Activated CD4-positive, alpha-beta memory T cell treated with anti-CD3 and anti-CD28 coated beads, Interleukin-2, amount 10 ng/mL, durations not matched to agents 7 days and 5 days (primary cell): ENCODE measurements around the gene WDR35. TPM values are rescaled to one million over a fixed set of nuclear protein-coding genes. Genes with fewer than 3 reads are reported as not detected.

Experiments used
- CTCF ChIA-PET: fragments of 350-600 bp; sonication (Branson Sonifier 250); formaldehyde crosslinking; loops from one replicate; lab custom pipeline; 2021; ENCODE audit warnings: antibody characterized with exemption, inconsistent platforms; lab: Charles Lee
- POLR2A ChIA-PET: fragments of 350-600 bp; sonication (Branson Sonifier 250); formaldehyde crosslinking; loops from one replicate; lab custom pipeline; 2021; ENCODE audit warnings: antibody characterized with exemption; lab: Charles Lee
- DNase-seq: peaks from one replicate; pipeline ENCODE4 v3.0.0-alpha.2; 2020
- H3K27ac Mint-ChIP-seq: one replicate; pipeline ENCODE4 v1.8.0; 2021; ENCODE audit warnings: mild to moderate bottlenecking, mixed read lengths
- H3K27me3 Mint-ChIP-seq: one replicate; pipeline ENCODE4 v1.8.0; 2021; ENCODE audit warnings: mixed read lengths
- H3K36me3 Mint-ChIP-seq: one replicate; pipeline ENCODE4 v1.8.0; 2021; ENCODE audit warnings: low read depth, mixed read lengths
- H3K4me1 Mint-ChIP-seq: one replicate; pipeline ENCODE4 v1.8.0; 2021; ENCODE audit warnings: mixed read lengths
- H3K4me3 Mint-ChIP-seq: one replicate; pipeline ENCODE4 v1.8.0; 2021; ENCODE audit warnings: mild to moderate bottlenecking, mixed read lengths
- H3K9me3 Mint-ChIP-seq: one replicate; pipeline ENCODE4 v1.8.0; 2021; ENCODE audit warnings: mixed read lengths
- total RNA-seq, 2 experiments: library from RNA; stranded (reverse); gene quantifications; one replicate each; pipeline ENCODE4 v1.2.3, GENCODE V29; 2021

Gene WDR35
- total RNA-seq, 2 experiments from 2014 or later: 4.5 to 4.7 TPM

DNA sequence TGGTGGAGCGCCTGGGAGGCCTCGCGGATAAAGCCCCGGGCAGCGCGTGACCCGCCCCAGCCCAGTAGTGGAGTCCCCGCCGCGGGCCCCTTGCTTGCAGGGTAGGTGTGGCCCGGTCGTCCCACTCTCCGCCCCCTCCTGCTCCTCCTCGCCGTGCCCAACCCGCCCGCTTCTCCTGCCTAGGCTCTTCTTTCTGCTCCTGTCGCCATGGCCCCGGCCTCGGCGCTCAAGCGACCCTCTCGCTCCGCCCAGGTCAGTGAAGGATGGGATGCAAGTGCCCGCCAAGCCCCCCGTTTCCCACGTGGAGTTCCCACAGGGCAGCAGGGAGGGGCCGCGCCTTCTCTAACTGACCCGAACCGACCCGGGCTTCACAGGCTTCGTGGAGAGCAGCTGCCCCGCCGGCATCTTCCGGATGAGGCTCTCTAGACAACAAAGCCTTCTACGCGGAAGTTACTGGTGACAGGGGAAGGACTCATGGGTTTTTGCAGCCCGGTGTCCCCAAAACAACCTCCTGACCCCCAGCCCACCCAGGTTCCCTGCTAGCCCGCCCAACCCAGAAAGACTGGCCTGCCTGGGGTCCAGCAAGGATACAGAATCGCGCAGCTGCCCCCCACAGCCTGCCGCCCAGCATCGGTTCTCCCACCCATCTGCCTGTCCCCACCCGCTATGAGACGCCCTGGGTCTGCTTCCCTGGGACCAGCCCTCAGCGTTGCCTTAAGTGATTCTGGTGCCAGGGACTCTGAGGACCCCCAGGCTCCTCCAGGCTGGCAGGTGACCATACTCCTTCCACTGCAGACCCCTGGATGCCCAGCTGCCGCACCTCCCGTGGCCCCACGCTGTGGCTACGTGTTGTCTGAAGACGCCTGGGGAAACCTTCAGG lies 121.0 kb downstream of the WDR35 start:
- Mint-ChIP-seq H3K36me3 (no peaks in the 10 kb centered on the region), H3K27me3 (no peaks in the 10 kb centered on the region), H3K4me3 (peak overlapping the region; percentile 85), H3K27ac (peak overlapping the region; percentile 57), H3K4me1 (peaks cover 17% of the 10 kb centered on the region), H3K9me3 (no peaks in the 10 kb centered on the region)
- ChIA-PET POLR2A (interaction anchor here (0.9 to 3.6 kb wide), 4 partner anchors 26 to 521 kb away, joined by 3 to 21 read pairs (median 6); partner anchors contain the start of gene TTC32), CTCF (interaction anchor here (0.6 kb wide), 1 partner anchor 8 kb away, joined by 3 read pairs; no protein-coding TSS in a partner anchor)
- DNase-seq: peak; percentile 60

DNA sequence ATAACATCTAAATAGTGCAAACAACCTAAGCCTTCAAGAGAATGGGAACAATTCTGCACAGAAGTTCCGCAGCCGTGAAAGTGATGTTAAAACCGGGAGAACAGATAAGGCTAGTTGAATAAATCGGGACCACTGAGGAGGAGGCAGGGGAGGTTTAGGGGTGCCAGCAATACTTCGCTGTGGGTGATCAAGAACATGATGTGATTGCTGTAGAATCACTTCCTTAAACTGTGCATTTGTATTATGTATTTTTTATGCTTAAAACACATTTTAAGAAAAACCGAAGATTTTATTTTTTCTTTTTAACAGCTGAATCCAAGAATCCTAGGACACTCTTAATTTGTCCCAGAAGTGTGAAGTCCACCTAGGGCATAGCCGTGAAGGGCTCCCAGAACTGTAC lies 121.7 kb downstream of the WDR35 start:
- no peak overlapping the region for H3K27ac Mint-ChIP-seq
- no peaks in the 10 kb centered on the region for H3K36me3 Mint-ChIP-seq
- H3K4me1 Mint-ChIP-seq: peaks cover 17% of the 10 kb centered on the region
- no peaks in the 10 kb centered on the region for H3K9me3 Mint-ChIP-seq
- DNase-seq: no peak
- CTCF ChIA-PET: interaction anchor here (0.6 kb wide), 1 partner anchor 9 kb away, joined by 3 read pairs; no protein-coding TSS in a partner anchor
- peak overlapping the region; percentile 85 for H3K4me3 Mint-ChIP-seq
- POLR2A ChIA-PET: interaction anchor here (0.9 to 3.6 kb wide), 3 partner anchors 27 to 33 kb away, joined by 3 to 21 read pairs (median 7); partner anchors contain the start of gene TTC32
- no peaks in the 10 kb centered on the region for H3K27me3 Mint-ChIP-seq

DNA sequence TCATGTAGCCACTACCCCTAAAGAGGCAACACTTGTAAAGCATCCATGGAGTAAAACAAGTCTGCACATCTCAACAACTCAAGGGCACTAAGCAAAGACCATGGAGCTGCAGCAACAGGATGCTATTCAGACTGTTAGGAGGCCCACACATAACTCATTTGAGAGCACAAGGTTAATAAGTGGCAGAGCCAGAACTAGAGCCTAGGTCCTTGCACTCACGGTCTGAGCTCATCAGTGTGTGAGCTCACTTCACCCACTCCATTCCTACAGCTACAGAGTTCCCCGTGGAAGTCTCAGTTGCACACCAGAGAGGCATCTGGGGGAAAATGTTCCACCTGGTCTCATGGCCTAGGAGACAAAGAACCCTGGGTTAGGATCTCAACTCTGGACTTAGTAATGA lies 123.1 kb downstream of the WDR35 start:
- no peak for DNase-seq
- no peaks in the 10 kb centered on the region for H3K36me3 Mint-ChIP-seq
- ChIA-PET CTCF (no interaction called here), POLR2A (no interaction called here)
- H3K27ac Mint-ChIP-seq: no peak overlapping the region
- no peak overlapping the region for H3K4me3 Mint-ChIP-seq
- peaks cover 17% of the 10 kb centered on the region for H3K4me1 Mint-ChIP-seq
- no peaks in the 10 kb centered on the region for H3K9me3 Mint-ChIP-seq
- no peaks in the 10 kb centered on the region for H3K27me3 Mint-ChIP-seq

DNA sequence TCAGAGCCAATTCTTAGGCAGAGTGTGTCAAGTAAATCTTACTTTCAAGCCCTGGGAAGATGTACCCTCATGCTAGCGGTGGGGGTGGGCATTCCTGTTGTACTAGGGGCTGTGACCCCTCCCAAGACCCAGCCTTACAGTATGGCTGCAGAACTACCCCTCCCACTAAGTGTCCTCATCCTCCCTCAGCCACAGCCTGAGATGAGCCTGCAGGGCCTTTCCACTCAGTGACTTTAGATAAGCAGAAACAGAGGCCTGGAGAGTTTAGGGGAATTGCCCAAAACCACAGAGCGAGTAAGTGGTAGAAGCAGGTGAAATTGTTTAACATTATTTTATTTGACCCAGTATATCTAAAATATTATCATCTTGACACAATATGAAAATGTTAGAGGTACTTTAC lies 124.8 kb downstream of the WDR35 start:
- H3K4me3 Mint-ChIP-seq: no peak overlapping the region

DNA sequence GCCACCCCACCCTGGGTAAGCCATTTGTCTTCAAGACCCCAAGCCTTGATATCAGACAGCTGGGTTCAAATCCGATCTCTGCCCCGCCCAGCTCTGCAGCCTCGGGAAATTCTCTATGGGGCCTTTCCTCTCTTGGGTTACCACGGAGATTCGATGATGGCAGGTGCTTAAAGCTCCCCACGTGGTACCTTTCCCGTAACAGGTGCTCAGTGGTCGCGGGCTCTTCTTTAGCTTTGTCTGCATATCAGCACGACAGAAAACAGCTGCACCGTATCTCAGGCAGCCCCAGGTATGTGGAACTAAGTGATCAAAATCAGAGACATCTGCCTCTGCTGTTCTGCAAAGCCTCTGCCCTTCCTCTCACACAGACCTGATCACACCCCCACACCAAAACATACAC lies 125.5 kb downstream of the WDR35 start:
- no peaks in the 10 kb centered on the region for H3K9me3 Mint-ChIP-seq
- no peak overlapping the region for H3K4me3 Mint-ChIP-seq
- H3K27ac Mint-ChIP-seq: no peak overlapping the region
- peaks cover 13% of the 10 kb centered on the region for H3K4me1 Mint-ChIP-seq
- POLR2A ChIA-PET: interaction anchor here (0.8 kb wide), 1 partner anchor 35 kb away, joined by 3 read pairs; no protein-coding TSS in a partner anchor
- no peaks in the 10 kb centered on the region for H3K27me3 Mint-ChIP-seq
- no peak for DNase-seq
- CTCF ChIA-PET: interaction anchor here (0.9 to 1.5 kb wide), 4 partner anchors 28 to 1344 kb away, joined by 3 to 4 read pairs (median 3); no protein-coding TSS in a partner anchor
- no peaks in the 10 kb centered on the region for H3K36me3 Mint-ChIP-seq

More for the DNA sequence above, 124.8 kb downstream of the WDR35 start:
- DNase-seq: no peak
- H3K27ac Mint-ChIP-seq: no peak overlapping the region
- H3K27me3 Mint-ChIP-seq: no peaks in the 10 kb centered on the region
- POLR2A ChIA-PET: no interaction called here
- H3K4me1 Mint-ChIP-seq: peaks cover 17% of the 10 kb centered on the region
- CTCF ChIA-PET: interaction anchor here (0.9 kb wide), 1 partner anchor 517 kb away, joined by 3 read pairs; no protein-coding TSS in a partner anchor
- no peaks in the 10 kb centered on the region for H3K36me3 Mint-ChIP-seq
- no peaks in the 10 kb centered on the region for H3K9me3 Mint-ChIP-seq

DNA sequence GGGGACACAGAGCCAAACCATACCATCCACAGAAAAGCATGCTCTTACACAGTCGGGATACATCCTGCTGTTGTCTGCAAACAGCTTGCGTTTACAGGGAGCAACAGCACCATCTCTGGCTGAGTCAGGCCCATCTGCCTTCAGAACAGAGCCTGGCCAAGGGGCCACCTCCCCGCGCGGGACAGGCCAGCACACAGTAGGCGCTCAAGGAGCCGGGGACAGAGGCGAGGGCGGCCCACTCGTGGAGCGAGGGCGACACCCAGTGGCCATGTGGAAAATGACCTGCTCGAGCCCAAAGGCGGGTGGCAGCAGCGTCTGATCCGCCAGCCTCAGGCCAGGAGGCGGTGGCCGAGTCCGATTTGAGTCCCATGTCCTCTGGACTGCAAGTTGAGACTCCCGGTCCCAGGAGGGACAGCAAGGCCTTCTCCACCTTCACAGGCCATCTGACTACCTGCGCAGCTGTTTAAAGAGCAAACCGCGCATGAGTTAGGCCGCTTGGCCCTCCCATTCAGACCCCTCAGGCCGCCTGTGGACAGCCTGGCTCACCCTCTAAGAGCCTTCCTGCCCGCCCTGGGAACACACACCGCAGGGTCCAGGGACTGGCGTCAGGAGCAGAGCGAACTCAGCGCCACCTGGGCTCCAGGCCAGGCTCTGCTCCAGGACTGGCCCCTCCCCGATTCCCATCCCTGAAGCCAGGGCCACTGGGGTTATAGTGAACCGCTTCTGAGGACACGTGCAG lies 126.4 kb downstream of the WDR35 start:
- CTCF ChIA-PET: interaction anchor here (0.7 to 1.5 kb wide), 5 partner anchors 29 to 1342 kb away, joined by 3 to 5 read pairs (median 3); no protein-coding TSS in a partner anchor
- no peak overlapping the region for H3K4me3 Mint-ChIP-seq
- POLR2A ChIA-PET: no interaction called here

DNA sequence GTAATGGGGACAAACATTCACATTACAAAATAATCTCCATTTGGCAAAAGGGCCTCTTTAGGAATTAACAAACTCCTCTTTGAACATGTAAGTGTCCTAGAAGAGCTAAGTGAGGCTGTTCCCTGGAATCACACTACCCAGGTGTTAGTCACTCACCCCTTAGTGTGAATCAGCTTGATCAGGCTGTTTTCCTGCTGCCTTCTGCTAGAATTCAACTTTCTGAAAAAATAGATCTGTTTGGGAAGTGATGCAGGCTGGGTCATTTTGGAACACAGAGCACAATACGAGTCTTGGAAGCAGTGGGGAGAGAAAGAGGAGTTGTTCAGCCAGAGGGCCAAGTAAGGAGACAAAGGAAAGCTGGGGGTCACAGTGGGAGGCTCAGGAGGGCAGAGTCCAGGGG lies 128.1 kb downstream of the WDR35 start:
- peaks cover 6% of the 10 kb centered on the region for H3K27me3 Mint-ChIP-seq
- POLR2A ChIA-PET: no interaction called here
- H3K4me3 Mint-ChIP-seq: no peak overlapping the region
- no peaks in the 10 kb centered on the region for H3K36me3 Mint-ChIP-seq
- H3K27ac Mint-ChIP-seq: no peak overlapping the region
- no peak for DNase-seq
- H3K4me1 Mint-ChIP-seq: no peaks in the 10 kb centered on the region
- CTCF ChIA-PET: interaction anchor here (0.5 to 1.6 kb wide), 3 partner anchors 11 to 514 kb away, joined by 3 read pairs; no protein-coding TSS in a partner anchor
- H3K9me3 Mint-ChIP-seq: no peaks in the 10 kb centered on the region

More for the DNA sequence above, 126.4 kb downstream of the WDR35 start:
- Mint-ChIP-seq H3K27me3 (no peaks in the 10 kb centered on the region), H3K4me1 (peaks cover 6% of the 10 kb centered on the region), H3K36me3 (no peaks in the 10 kb centered on the region), H3K9me3 (no peaks in the 10 kb centered on the region), H3K27ac (no peak overlapping the region)
- peak; percentile 69 for DNase-seq

Other genes starting within 250 kb of the WDR35 start
- 10 to 100 TPM; 30.7 to 34.8 TPM for gene TTC32, start 88.1 kb downstream of the WDR35 start, total RNA-seq
- not detected for gene MATN3, start 22.6 kb upstream of the WDR35 start, total RNA-seq
- 10 to 100 TPM; 36.1 to 36.7 TPM for gene LAPTM4A, start 61.5 kb upstream of the WDR35 start, total RNA-seq
- gene SDC1, start 235.0 kb upstream of the WDR35 start, total RNA-seq: under 1 TPM in 1 of 2 experiments, not detected in 1; 0.33 TPM